CD4-positive, alpha-beta T cell (primary cell): ENCODE data around the gene TCHHL1. TPM values are rescaled to one million over a fixed set of nuclear protein-coding genes. Genes with fewer than 3 reads are reported as not detected.

ENCODE experiments used
- ATAC-seq: fragments of 200-7000 bp; cut with Tn5 transposase; one replicate; pipeline ENCODE4 v1.10.0; 2022; ENCODE audit warnings: mild to moderate bottlenecking; ENCODE audit not compliant: poor library complexity
- CTCF ChIA-PET: fragments of 350-600 bp; sonication (Branson Sonifier 250); formaldehyde crosslinking; loops from one replicate; lab custom pipeline; 2021; ENCODE audit warnings: antibody characterized with exemption, inconsistent platforms; lab: Charles Lee
- POLR2A ChIA-PET: fragments of 350-600 bp; sonication (Branson Sonifier 250); formaldehyde crosslinking; loops from one replicate; lab custom pipeline; 2021; ENCODE audit warnings: antibody characterized with exemption, inconsistent platforms; lab: Charles Lee
- DNase-seq, 14 experiments: peaks; one replicate each; pipeline ENCODE4 v3.0.0-alpha.2; 2013 to 2020; ENCODE audit warnings: mixed read lengths in 2 of 14
- H3K27ac ChIP-seq, 2 donors: one replicate each; pipeline versions ENCODE4 v1.5.1 to v1.7.0; 2013; ENCODE audit warnings: low read length in 2 of 2, low read depth in 1 of 2, mild to moderate bottlenecking in 1 of 2
- H3K27me3 ChIP-seq, 2 experiments: 1 replicate in 1 of 2; 2 replicates in 1 of 2; pipeline versions ENCODE4 v1.6.1 to v1.7.0; 2013; ENCODE audit warnings: low read length in 2 of 2, control low read depth in 1 of 2, mild to moderate bottlenecking in 1 of 2, moderate library complexity in 1 of 2; ENCODE audit not compliant: insufficient read depth in 2 of 2, control insufficient read depth in 1 of 2
- H3K36me3 ChIP-seq: one replicate; pipeline ENCODE4 v1.6.1; 2013; ENCODE audit warnings: low read length, control low read depth; ENCODE audit not compliant: insufficient read depth
- H3K4me1 ChIP-seq: one replicate; pipeline ENCODE4 v1.6.1; 2013; ENCODE audit warnings: low read length, control low read depth; ENCODE audit not compliant: insufficient read depth
- H3K4me3 ChIP-seq: one replicate; pipeline ENCODE4 v1.5.1; 2013; ENCODE audit warnings: mild to moderate bottlenecking, low read length, moderate library complexity
- H3K9me3 ChIP-seq, 2 experiments: 1 replicate in 1 of 2; 2 replicates in 1 of 2; pipeline versions ENCODE4 v1.6.1 to v1.7.0; 2013; ENCODE audit warnings: low read length in 2 of 2, mild to moderate bottlenecking in 2 of 2, control low read depth in 1 of 2, moderate library complexity in 1 of 2; ENCODE audit not compliant: control insufficient read depth in 1 of 2, insufficient read depth in 1 of 2
- H3K27ac Mint-ChIP-seq: one replicate; pipeline ENCODE4 v1.8.0; 2020; ENCODE audit warnings: mixed read lengths
- H3K27me3 Mint-ChIP-seq: one replicate; pipeline ENCODE4 v1.8.0; 2021; ENCODE audit warnings: mixed read lengths
- H3K36me3 Mint-ChIP-seq: one replicate; pipeline ENCODE4 v1.8.0; 2021; ENCODE audit warnings: low read depth, mixed read lengths
- H3K4me1 Mint-ChIP-seq: one replicate; pipeline ENCODE4 v1.8.0; 2021; ENCODE audit warnings: low read depth, mixed read lengths
- H3K4me3 Mint-ChIP-seq: one replicate; pipeline ENCODE4 v1.8.0; 2020; ENCODE audit warnings: mild to moderate bottlenecking, mixed read lengths
- H3K9me3 Mint-ChIP-seq: one replicate; pipeline ENCODE4 v1.8.0; 2020; ENCODE audit warnings: mixed read lengths
- CTCF ChIP-seq: fragments of 200-600 bp; IDR thresholded peaks from one replicate; pipeline ENCODE4 v1.8.0; 2022; ENCODE audit warnings: antibody characterized with exemption, mild to moderate bottlenecking
- intact Hi-C, 2 experiments: fragments of 100-400 bp; cut with DNase I in 1 of 2; cut with micrococcal nuclease in 1 of 2; formaldehyde crosslinking; loops; one replicate each; pipeline versions ENCODE4 v1.15.1 to v1.9.0; 2023 to 2025; cut with DNase I, micrococcal nuclease
- total RNA-seq, 174 experiments: library from RNA in 2 of 174; stranded (reverse) in 2 of 174; gene quantifications; one replicate each; pipeline ENCODE4 v1.2.3 and lab custom pipeline; 2021 to 2026

TCHHL1 gene
- total RNA-seq, 2 experiments from 2014 or later: not detected

GRCh38 chr1:152047413-152047729 lies 41.5 kb downstream of the TCHHL1 start:
- CTCF ChIA-PET: interaction anchor here (1.1 to 4.8 kb wide), 3 partner anchors 12 to 45 kb away, joined by 3 to 58 read pairs (median 8); partner anchors contain the start of gene S100A11
- ATAC-seq (no peak), DNase-seq (peak in 2 of 14 experiments; percentile 38 to 39)
- H3K27me3 ChIP-seq: no peaks in the 10 kb centered on the region
- Mint-ChIP-seq H3K36me3 (no peaks in the 10 kb centered on the region), H3K9me3 (no peaks in the 10 kb centered on the region), H3K4me3 (no peak overlapping the region), H3K27me3 (no peaks in the 10 kb centered on the region), H3K4me1 (peaks cover 31% of the 10 kb centered on the region), H3K27ac (peak overlapping the region; percentile 96)
- peak overlapping the region; percentile 26 for H3K4me3 ChIP-seq
- peak overlapping the region; percentile 94 to 96 for H3K27ac ChIP-seq
- TF ChIP-seq CTCF: no peak
- no peaks in the 10 kb centered on the region for H3K9me3 ChIP-seq
- peaks cover 34% of the 10 kb centered on the region for H3K4me1 ChIP-seq
- POLR2A ChIA-PET: interaction anchor here (7.0 kb wide), 1 partner anchor 12 kb away, joined by 75 read pairs; the partner anchor contains the start of gene S100A11
- H3K36me3 ChIP-seq: no peaks in the 10 kb centered on the region
- intact Hi-C loops: no loop called here

DNA sequence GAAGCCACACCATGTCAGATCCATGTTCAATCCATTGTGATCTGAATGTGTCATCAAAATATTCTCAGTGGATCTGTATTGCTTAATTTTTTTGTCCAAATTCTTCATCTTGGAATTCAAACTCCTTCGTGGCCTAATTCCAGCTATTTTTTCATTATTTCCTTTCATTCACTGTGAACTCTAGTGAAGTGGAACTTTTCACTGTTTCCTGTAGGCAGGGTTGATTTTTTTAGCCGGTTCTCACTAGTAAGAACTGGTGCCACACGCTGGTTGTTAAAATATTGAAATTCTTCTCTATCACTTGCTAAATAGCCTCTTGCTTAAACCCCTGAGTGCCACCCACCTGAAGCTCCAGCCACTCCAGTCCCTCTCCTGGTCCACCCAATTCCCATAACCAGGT lies 44.5 kb downstream of the TCHHL1 start:
- intact Hi-C loops: no loop called here
- H3K27me3 ChIP-seq: no peaks in the 10 kb centered on the region
- Mint-ChIP-seq H3K9me3 (no peaks in the 10 kb centered on the region), H3K27ac (no peak overlapping the region), H3K4me1 (peaks cover 31% of the 10 kb centered on the region), H3K36me3 (no peaks in the 10 kb centered on the region), H3K27me3 (no peaks in the 10 kb centered on the region), H3K4me3 (no peak overlapping the region)
- H3K4me1 ChIP-seq: peaks cover 33% of the 10 kb centered on the region
- ATAC-seq: no peak
- POLR2A ChIA-PET: interaction anchor here (7.0 kb wide), 1 partner anchor 9 kb away, joined by 75 read pairs; the partner anchor contains the start of gene S100A11
- H3K9me3 ChIP-seq: no peaks in the 10 kb centered on the region
- no peak for DNase-seq
- TF ChIP-seq CTCF: no peak
- H3K36me3 ChIP-seq: no peaks in the 10 kb centered on the region
- H3K27ac ChIP-seq: no peak overlapping the region
- no peak overlapping the region for H3K4me3 ChIP-seq
- CTCF ChIA-PET: interaction anchor here (1.1 kb wide), 1 partner anchor 414 kb away, joined by 3 read pairs; no protein-coding TSS in a partner anchor

- CTCF ChIA-PET: no interaction called here
- H3K9me3 ChIP-seq: no peaks in the 10 kb centered on the region
- no peak overlapping the region for H3K27ac Mint-ChIP-seq
Measured at GRCh38 chr1:152043870-152044269, 45.0 kb downstream of the TCHHL1 start.

More at GRCh38 chr1:152043870-152044269, 45.0 kb downstream of the TCHHL1 start:
- no peak for DNase-seq
- Mint-ChIP-seq H3K4me3 (no peak overlapping the region), H3K27me3 (no peaks in the 10 kb centered on the region), H3K9me3 (no peaks in the 10 kb centered on the region), H3K36me3 (no peaks in the 10 kb centered on the region), H3K4me1 (peaks cover 31% of the 10 kb centered on the region)
- POLR2A ChIA-PET: interaction anchor here (7.0 kb wide), 1 partner anchor 9 kb away, joined by 75 read pairs; the partner anchor contains the start of gene S100A11
- Histone ChIP-seq H3K4me1 (peaks cover 31% of the 10 kb centered on the region), H3K27ac (no peak overlapping the region), H3K4me3 (no peak overlapping the region), H3K27me3 (no peaks in the 10 kb centered on the region), H3K36me3 (no peaks in the 10 kb centered on the region)
- no peak for TF ChIP-seq CTCF
- intact Hi-C loops: no loop called here
- ATAC-seq: no peak
